PC-9 (cell line): ENCODE results near the gene TBCK. TPM values are rescaled to one million over a fixed set of nuclear protein-coding genes. Genes with fewer than 3 reads are reported as not detected.

ENCODE experiments used
- BruUV-seq: library from RNA; stranded (reverse); fragments of 400-500 nt; replicated peaks from 2 replicates; lab custom pipeline; 2021; lab: Mats Ljungman, UMichigan
- CTCF ChIA-PET: fragments of 300-600 bp; sonication (Branson Sonifier 250); formaldehyde crosslinking; loops from one replicate; lab custom pipeline; 2022; ENCODE audit warnings: antibody characterized with exemption; lab: Charles Lee
- POLR2A ChIA-PET: fragments of 300-600 bp; sonication (Branson Sonifier 250); formaldehyde crosslinking; loops from one replicate; lab custom pipeline; 2022; ENCODE audit warnings: antibody characterized with exemption; ENCODE audit not compliant: unreplicated experiment; lab: Charles Lee
- DNase-seq, 2 experiments: peaks; one replicate each; pipeline versions ENCODE4 v3.0.0 to v3.0.0-alpha.2; 2015 to 2022; ENCODE audit warnings: mixed read lengths in 1 of 2
- H2AFZ ChIP-seq: fragments of 200-600 bp; sonication (generic); 2 replicates; pipeline ENCODE4 v1.8.1; 2017; ENCODE audit warnings: antibody characterized with exemption
- H3F3A ChIP-seq: fragments of 200-600 bp; sonication (generic); 2 replicates; pipeline ENCODE4 v1.8.1; 2017; ENCODE audit warnings: antibody characterized with exemption, mild to moderate bottlenecking, low read depth; ENCODE audit not compliant: insufficient read depth
- H3K27ac ChIP-seq: fragments of 200-600 bp; sonication (generic); 2 replicates; pipeline ENCODE4 v1.6.1; 2016; ENCODE audit warnings: mixed run types
- H3K27me3 ChIP-seq: fragments of 200-600 bp; sonication (generic); 2 replicates; pipeline ENCODE4 v1.6.1; 2016; ENCODE audit warnings: low read depth, mixed run types; ENCODE audit not compliant: insufficient read depth
- H3K36me3 ChIP-seq: fragments of 200-600 bp; sonication (generic); 2 replicates; pipeline ENCODE4 v1.6.1; 2016; ENCODE audit warnings: low read depth, mixed run types
- H3K4me1 ChIP-seq: fragments of 200-600 bp; sonication (generic); replicated peaks from 2 replicates; pipeline ENCODE4 v1.6.1; 2016; ENCODE audit warnings: mixed run types; ENCODE audit not compliant: insufficient read depth
- H3K4me2 ChIP-seq: fragments of 200-600 bp; sonication (generic); 2 replicates; pipeline ENCODE4 v1.6.1; 2017; ENCODE audit warnings: mixed run types
- H3K4me3 ChIP-seq: fragments of 200-600 bp; sonication (generic); 2 replicates; pipeline ENCODE4 v1.6.1; 2016; ENCODE audit warnings: mixed run types
- H3K79me2 ChIP-seq: fragments of 200-600 bp; sonication (generic); 2 replicates; pipeline ENCODE4 v1.6.1; 2017; ENCODE audit warnings: low read depth, mixed run types
- H3K9me2 ChIP-seq: fragments of 200-600 bp; sonication (generic); 2 replicates; pipeline ENCODE4 v1.8.1; 2017; ENCODE audit warnings: mild to moderate bottlenecking; ENCODE audit not compliant: insufficient read depth
- H3K9me3 ChIP-seq: fragments of 200-600 bp; sonication (generic); 2 replicates; pipeline ENCODE4 v1.8.1; 2016; ENCODE audit warnings: low read depth; ENCODE audit not compliant: insufficient read depth
- H4K20me1 ChIP-seq: fragments of 200-600 bp; sonication (generic); 2 replicates; pipeline ENCODE4 v1.8.1; 2017; ENCODE audit not compliant: insufficient read depth
- EZH2 ChIP-seq: fragments of 200-600 bp; sonication (generic); IDR thresholded peaks from 2 replicates; pipeline ENCODE4 v1.8.0; 2017; ENCODE audit warnings: antibody characterized with exemption, low read depth
- intact Hi-C: fragments of 100-400 bp; cut with micrococcal nuclease; formaldehyde crosslinking; loops from one replicate; pipeline ENCODE4 v1.10.0; 2022; ENCODE audit not compliant: unreplicated experiment
- total RNA-seq: library from RNA; stranded (reverse); gene quantifications from 2 replicates; pipeline ENCODE4 v1.2.3, GENCODE V29; 2021
- TF ChIP-seq, protein P1 (sequence below): fragments of 200-600 bp; sonication (generic); conservative IDR thresholded peaks from 2 replicates; pipeline ENCODE4 v1.6.1; 2017; ENCODE audit warnings: mixed run types, antibody characterized with exemption, mild to moderate bottlenecking, moderate library complexity

TBCK gene
- total RNA-seq, 1 experiment from 2014 or later = 18.7 TPM

DNA sequence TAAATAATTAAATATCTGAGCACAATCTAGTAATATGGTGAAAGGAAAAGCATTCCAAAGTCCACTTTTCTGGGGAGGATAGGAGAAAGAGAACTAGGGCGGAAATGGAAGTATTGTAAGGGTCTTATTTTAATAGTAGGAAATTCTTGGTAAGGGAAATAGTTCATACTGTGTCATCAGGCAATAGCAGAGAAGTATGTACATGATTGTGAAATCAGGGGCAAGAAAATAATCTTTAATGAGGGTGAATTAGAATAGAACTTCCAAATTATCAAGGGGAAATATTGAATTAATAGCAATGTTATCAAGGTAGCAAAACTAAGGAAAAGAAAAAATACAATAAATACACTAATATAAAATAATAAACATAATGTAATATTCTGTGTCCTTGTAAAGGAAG is 37.8 kb upstream of the TBCK start:
- no peak overlapping the region for H2AFZ ChIP-seq
- no peaks in the 10 kb centered on the region for H3K79me2 ChIP-seq
- no peaks in the 10 kb centered on the region for H3K9me2 ChIP-seq
- no peaks in the 10 kb centered on the region for H3K9me3 ChIP-seq
- BruUV-seq = no TSS peak
- DNase-seq = no peak
- H3K4me2 ChIP-seq = no peak overlapping the region
- POLR2A ChIA-PET = no interaction called here
- no peaks in the 10 kb centered on the region for H3K27me3 ChIP-seq
- CTCF ChIA-PET = no interaction called here
- H3K4me1 ChIP-seq = no peaks in the 10 kb centered on the region
- H4K20me1 ChIP-seq = no peaks in the 10 kb centered on the region
- intact Hi-C loops = no loop called here
- TF ChIP-seq, protein P1, sequence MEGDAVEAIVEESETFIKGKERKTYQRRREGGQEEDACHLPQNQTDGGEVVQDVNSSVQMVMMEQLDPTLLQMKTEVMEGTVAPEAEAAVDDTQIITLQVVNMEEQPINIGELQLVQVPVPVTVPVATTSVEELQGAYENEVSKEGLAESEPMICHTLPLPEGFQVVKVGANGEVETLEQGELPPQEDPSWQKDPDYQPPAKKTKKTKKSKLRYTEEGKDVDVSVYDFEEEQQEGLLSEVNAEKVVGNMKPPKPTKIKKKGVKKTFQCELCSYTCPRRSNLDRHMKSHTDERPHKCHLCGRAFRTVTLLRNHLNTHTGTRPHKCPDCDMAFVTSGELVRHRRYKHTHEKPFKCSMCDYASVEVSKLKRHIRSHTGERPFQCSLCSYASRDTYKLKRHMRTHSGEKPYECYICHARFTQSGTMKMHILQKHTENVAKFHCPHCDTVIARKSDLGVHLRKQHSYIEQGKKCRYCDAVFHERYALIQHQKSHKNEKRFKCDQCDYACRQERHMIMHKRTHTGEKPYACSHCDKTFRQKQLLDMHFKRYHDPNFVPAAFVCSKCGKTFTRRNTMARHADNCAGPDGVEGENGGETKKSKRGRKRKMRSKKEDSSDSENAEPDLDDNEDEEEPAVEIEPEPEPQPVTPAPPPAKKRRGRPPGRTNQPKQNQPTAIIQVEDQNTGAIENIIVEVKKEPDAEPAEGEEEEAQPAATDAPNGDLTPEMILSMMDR = no peak
- TF ChIP-seq EZH2 = no peak
- no peaks in the 10 kb centered on the region for H3F3A ChIP-seq
- no peaks in the 10 kb centered on the region for H3K36me3 ChIP-seq
- no peak overlapping the region for H3K27ac ChIP-seq
- no peak overlapping the region for H3K4me3 ChIP-seq

DNA sequence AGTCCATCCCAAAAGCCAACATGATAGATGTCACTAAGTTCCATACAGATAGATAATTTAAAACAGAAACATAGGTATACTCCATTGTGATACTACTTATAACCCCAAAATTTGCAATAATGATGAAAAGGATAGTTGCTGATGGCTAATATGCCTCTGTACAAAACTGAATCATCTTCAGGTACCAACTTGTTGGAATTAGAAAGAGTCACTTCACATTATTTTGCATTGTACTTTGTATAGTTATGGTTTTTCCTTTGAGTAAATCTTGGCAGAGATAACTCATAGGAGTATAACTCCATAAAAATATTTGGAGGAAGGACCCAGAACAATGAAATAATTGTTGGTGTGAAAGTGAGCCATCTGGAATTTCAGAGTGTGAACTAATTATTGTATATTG is 35.0 kb upstream of the TBCK start:
- no TSS peak for BruUV-seq
- no peaks in the 10 kb centered on the region for H3K27me3 ChIP-seq
- CTCF ChIA-PET = interaction anchor here (0.7 kb wide), 1 partner anchor 13 kb away, joined by 3 read pairs; no protein-coding TSS in a partner anchor
- no peak overlapping the region for H3K4me2 ChIP-seq
- intact Hi-C loops = no loop called here
- H3K27ac ChIP-seq = no peak overlapping the region
- H3K79me2 ChIP-seq = no peaks in the 10 kb centered on the region
- DNase-seq = no peak
- H3F3A ChIP-seq = no peaks in the 10 kb centered on the region
- no peaks in the 10 kb centered on the region for H3K9me3 ChIP-seq
- TF ChIP-seq EZH2 = no peak
- TF ChIP-seq, protein P1 = no peak
- H3K36me3 ChIP-seq = no peaks in the 10 kb centered on the region
- no peak overlapping the region for H3K4me3 ChIP-seq
- H2AFZ ChIP-seq = no peak overlapping the region
- no peaks in the 10 kb centered on the region for H4K20me1 ChIP-seq
- no peaks in the 10 kb centered on the region for H3K4me1 ChIP-seq
- POLR2A ChIA-PET = no interaction called here
- no peaks in the 10 kb centered on the region for H3K9me2 ChIP-seq

DNA sequence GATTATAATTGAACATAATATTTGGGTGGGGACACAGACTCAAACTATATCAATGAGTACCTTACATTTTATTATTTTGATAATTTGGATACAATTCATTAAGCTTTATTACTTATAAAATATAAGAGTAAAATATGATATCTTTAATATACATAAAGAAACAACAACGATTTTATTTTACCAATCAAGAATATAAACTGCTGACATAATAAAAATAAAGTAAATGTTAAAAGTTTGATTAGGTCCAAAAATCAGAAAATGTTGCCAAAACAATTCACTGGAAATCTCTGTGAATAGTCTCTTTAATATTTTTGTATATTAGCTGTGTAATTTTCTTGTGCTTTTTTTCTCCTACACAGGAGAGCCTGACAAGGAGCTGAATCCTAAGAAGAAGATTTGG is 31.2 kb upstream of the TBCK start:
- ChIA-PET CTCF (no interaction called here), POLR2A (no interaction called here)
- Histone ChIP-seq H3K9me2 (no peaks in the 10 kb centered on the region), H3K36me3 (no peaks in the 10 kb centered on the region), H3K4me1 (no peaks in the 10 kb centered on the region), H3K27ac (no peak overlapping the region), H2AFZ (no peak overlapping the region), H3F3A (no peaks in the 10 kb centered on the region), H3K27me3 (no peaks in the 10 kb centered on the region), H3K79me2 (0 out of 2 replicates have a peak, but pooled peaks cover under 1% of the 10 kb centered on the region), H4K20me1 (no peaks in the 10 kb centered on the region), H3K4me3 (no peak overlapping the region), H3K4me2 (no peak overlapping the region), H3K9me3 (no peaks in the 10 kb centered on the region)
- no peak for DNase-seq
- TF ChIP-seq, protein P1 = no peak
- no peak for TF ChIP-seq EZH2
- no TSS peak for BruUV-seq
- intact Hi-C loops = no loop called here
